HG02571 (cell line): ENCODE measurements around the gene ARCN1.
"Not testable (repeated sequence)": the region's sequence is repeated elsewhere in the genome, so short reads cannot be mapped to it uniquely, and the experiment has no call there.

ENCODE experiments used
- ATAC-seq: cut with Tn5 transposase; IDR thresholded peaks from one replicate; pipeline ENCODE4 v1.9.1; 2021; ENCODE audit warnings: mild to moderate bottlenecking, moderate library complexity; ENCODE audit not compliant: unreplicated experiment

The ARCN1 gene

GRCh38 chr11:118544010-118544646, 28.1 kb upstream of the ARCN1 start:
- ATAC-seq, result no peak

GRCh38 chr11:118544647-118545010, 27.6 kb upstream of the ARCN1 start:
- no peak for ATAC-seq

- ATAC-seq, result no peak
Observed at GRCh38 chr11:118545533-118545932, 26.7 kb upstream of the ARCN1 start.

GRCh38 chr11:118547132-118547531, 25.1 kb upstream of the ARCN1 start:
- ATAC-seq, result no peak

- no peak for ATAC-seq
Observed at GRCh38 chr11:118552341-118552740, 19.9 kb upstream of the ARCN1 start.

GRCh38 chr11:118560806-118561205, 11.4 kb upstream of the ARCN1 start:
- ATAC-seq, result no peak

GRCh38 chr11:118565051-118565450, 7.2 kb upstream of the ARCN1 start:
- ATAC-seq, result no peak

- no peak for ATAC-seq
Observed at GRCh38 chr11:118569670-118570069, 2.5 kb upstream of the ARCN1 start.

- no peak for ATAC-seq
Observed at GRCh38 chr11:118570787-118571186, 1.4 kb upstream of the ARCN1 start.

GRCh38 chr11:118571701-118572060, 528 bp upstream of the ARCN1 start:
- ATAC-seq, result not testable (repeated sequence)

GRCh38 chr11:118572981-118573550, 857 bp downstream of the ARCN1 start:
- peak; percentile 26 for ATAC-seq

GRCh38 chr11:118574636-118575035, 2.4 kb downstream of the ARCN1 start:
- no peak for ATAC-seq

GRCh38 chr11:118577995-118578394, 5.8 kb downstream of the ARCN1 start:
- not testable (repeated sequence) for ATAC-seq

- no peak for ATAC-seq
Observed at GRCh38 chr11:118581057-118581456, 8.8 kb downstream of the ARCN1 start.

- no peak for ATAC-seq
Observed at GRCh38 chr11:118587952-118588351, 15.7 kb downstream of the ARCN1 start.

GRCh38 chr11:118592616-118593367, 20.6 kb downstream of the ARCN1 start:
- ATAC-seq, result no peak

GRCh38 chr11:118594984-118595383, 22.8 kb downstream of the ARCN1 start:
- ATAC-seq, result not testable (repeated sequence)

- ATAC-seq, result no peak
Observed at GRCh38 chr11:118596224-118597146, 24.3 kb downstream of the ARCN1 start.

- no peak for ATAC-seq
Observed at GRCh38 chr11:118597556-118597955, 25.3 kb downstream of the ARCN1 start.

GRCh38 chr11:118602331-118602730, 30.1 kb downstream of the ARCN1 start:
- ATAC-seq, result no peak

- not testable (repeated sequence) for ATAC-seq
Observed at GRCh38 chr11:118603709-118604108, 31.5 kb downstream of the ARCN1 start.
